Measurements from ENCODE around the gene CTBS.

DNA sequence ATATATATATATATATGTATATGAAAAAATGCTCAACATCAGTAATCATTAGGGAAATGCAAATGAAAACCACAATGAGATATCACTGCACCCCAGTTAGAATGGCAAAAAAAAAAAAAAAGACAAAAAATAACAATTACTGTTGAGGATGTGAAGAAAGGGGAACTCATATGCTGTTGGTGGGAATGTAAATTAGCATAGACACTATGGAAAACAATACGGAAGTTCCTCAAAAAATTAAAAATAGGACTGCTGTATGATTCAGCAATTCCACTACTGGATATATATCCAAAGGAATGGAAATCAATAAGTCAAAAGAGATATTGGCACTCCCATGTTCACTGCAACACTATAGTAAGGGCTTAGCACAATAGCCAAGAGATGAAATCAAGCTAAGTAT, 41.5 kb upstream of the CTBS start:
- TF ChIP-seq CTCF (conservative IDR thresholded peaks at IDR 0.05; ENCODE audit: low read depth, low read length) (no peak), USF2 (IDR thresholded peaks at IDR 0.05; ENCODE audit: low read depth, low read length) (no peak), CHD1 (IDR thresholded peaks at IDR 0.05; ENCODE audit: low read depth, low read length) (no peak), FOS (IDR thresholded peaks at IDR 0.05; ENCODE audit: low read depth, low read length) (no peak), CEBPB (IDR thresholded peaks at IDR 0.05; ENCODE audit: low read depth, low read length) (no peak), SMC3 (IDR thresholded peaks at IDR 0.05; ENCODE audit: low read depth, low read length) (no peak), POLR2A (IDR thresholded peaks at IDR 0.05; ENCODE audit: low read depth, low read length) (no peak), RCOR1 (IDR thresholded peaks at IDR 0.05; ENCODE audit: insufficient replicate concordance, low read length) (no peak), MAFK (IDR thresholded peaks at IDR 0.05; ENCODE audit: low read depth, low read length) (no peak), RFX5 (IDR thresholded peaks at IDR 0.05; ENCODE audit: low read depth, low read length) (no peak)
